CD4-positive, alpha-beta T cell treated with Interleukin-17A for 4 hours (primary cell): ENCODE measurements around the gene ZIC5.

ENCODE experiments used
- DNase-seq: peaks from one replicate; pipeline ENCODE4 v3.0.0-alpha.2; 2020; ENCODE audit warnings: mixed read lengths

ZIC5 gene

DNA sequence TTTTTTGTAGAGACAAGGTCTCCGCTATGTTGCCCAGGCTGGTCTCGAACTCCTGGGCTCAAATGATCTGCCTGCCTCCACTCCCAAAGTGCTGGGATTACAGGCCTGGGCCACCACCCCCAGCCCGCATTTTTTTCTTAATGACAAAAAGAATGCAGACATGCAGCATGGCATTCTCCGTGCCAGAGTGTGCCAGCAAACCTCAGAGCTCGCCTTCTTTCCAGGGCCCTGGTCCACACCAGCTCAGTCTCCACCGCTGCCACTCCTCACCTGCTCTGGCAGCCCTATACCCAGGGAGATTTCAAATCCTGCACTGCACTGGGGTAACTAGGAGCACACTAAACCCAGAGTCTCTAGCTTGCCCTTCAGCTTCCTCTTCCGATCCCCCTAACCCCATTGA is 41.7 kb downstream of the ZIC5 start:
- no peak for DNase-seq

DNA sequence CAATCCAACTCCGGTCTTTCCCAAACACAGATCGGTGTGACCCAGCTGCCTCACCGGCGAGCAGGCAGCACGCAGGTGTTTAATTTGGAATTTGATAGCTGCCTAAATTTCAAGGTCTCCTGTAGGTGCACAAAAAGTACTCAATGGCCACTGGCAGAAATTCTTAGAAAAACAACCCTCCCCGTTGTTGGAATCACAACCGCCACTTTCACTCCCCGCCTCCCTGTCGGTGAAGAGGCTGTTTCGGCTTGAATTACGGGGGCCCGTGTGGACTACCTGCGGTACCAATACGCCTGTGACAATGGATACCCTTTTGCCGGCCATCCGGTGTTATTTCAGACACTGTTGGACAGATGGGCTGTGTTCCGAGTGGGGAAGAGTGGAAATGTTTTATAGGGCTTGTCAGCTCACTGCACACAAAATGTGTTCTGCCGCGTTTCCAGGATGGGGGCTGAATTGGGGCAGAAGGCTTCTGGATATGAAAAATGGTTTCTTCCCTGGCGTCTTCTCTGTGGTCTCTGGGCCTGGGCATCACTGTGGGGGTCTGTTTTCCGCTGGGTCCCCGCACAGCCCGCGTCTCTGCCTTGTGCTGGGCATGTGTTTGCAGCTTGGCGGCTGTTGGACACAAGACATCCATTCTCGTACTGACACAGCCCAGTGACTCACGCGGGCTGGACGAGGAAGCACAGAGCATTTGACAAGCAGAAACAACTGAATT is 45.4 kb downstream of the ZIC5 start:
- no peak for DNase-seq

DNA sequence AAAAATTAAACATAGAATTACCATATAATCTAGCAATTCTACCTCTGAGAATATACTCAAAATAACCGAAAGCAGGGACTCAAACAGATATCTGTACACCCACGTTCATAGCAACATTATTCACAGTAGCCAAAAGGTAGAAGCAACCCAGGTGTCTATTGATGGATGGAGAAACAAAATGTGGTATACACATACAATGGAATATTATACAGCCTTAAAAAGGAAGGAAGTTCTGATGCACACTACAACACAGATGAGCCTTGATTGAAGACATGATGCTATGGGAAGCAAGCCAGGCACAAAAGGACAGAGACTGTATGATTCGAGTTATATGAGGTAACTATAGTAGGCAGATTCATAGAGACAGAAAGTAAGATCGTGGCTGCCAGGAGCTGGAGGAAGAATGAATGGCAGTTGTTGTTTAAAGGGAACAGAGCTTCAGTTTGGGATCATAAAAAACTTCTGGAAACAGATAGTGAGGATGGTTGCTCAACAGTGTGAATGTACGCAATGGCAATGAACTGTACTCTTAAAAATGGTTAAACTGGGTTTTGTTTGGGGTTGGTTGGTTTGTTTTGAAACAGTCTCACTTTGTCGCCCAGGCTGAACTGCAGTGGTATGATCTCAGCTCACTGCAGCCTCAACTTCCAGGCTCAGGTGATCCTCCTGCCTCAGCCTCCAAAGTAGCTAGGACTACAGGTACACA is 47.5 kb downstream of the ZIC5 start:
- no peak for DNase-seq

- DNase-seq: no peak
These were observed 48.7 kb downstream of the ZIC5 start for GRCh38 chr13:99922631-99923404.

GRCh38 chr13:99919132-99919531 is 52.4 kb downstream of the ZIC5 start:
- no peak for DNase-seq

GRCh38 chr13:99916366-99917103 is 55.0 kb downstream of the ZIC5 start:
- DNase-seq: no peak

GRCh38 chr13:99913167-99913566 is 58.4 kb downstream of the ZIC5 start:
- DNase-seq: no peak
